GM12874 (cell line): ENCODE measurements around the gene CSK.
A peak's percentile ranks its signal among the peaks of the same experiment; 100 is the strongest.

ENCODE experiments used
- TF ChIP-seq, protein P1 (sequence below): IDR thresholded peaks from 2 replicates; pipeline ENCODE4 v1.5.1; 2011; ENCODE audit warnings: low read depth, mild to moderate bottlenecking, control low read depth, low read length, moderate library complexity; ENCODE audit not compliant: insufficient read depth

Gene CSK

DNA sequence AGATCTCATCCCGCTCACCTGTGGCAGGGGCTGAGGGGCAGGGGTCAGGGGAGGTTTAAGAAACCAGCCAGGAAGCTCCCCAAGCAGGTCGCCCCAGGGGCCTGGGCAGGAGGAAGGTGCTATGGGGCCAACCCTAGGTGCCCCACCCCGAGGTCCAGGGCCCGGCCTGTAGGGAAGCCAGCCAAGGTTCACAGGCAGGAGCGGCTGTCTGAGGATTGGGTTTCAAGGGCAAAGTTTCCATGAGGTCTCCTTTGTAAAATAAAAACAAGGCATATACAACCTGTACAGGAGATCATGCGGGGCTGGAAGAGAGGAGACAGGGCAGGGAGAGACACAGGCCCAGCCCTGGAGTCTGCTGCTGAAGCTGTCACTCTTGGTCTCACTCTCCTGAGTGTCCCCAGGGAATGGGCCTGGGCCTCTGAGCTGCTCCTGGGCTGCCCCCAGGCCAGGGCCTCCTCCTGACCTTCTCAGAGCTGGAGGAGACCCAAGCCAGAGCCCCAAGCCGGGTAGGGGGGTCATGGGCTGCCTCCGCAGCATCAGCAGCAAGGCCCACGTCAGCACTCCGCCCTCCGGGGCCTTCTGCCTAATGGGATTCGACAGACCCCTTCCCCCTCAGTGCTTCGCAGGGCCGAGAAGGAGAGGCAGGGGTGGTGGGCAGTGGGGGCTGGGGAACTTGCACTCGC, 50.1 kb downstream of the CSK start:
- TF ChIP-seq, protein P1, sequence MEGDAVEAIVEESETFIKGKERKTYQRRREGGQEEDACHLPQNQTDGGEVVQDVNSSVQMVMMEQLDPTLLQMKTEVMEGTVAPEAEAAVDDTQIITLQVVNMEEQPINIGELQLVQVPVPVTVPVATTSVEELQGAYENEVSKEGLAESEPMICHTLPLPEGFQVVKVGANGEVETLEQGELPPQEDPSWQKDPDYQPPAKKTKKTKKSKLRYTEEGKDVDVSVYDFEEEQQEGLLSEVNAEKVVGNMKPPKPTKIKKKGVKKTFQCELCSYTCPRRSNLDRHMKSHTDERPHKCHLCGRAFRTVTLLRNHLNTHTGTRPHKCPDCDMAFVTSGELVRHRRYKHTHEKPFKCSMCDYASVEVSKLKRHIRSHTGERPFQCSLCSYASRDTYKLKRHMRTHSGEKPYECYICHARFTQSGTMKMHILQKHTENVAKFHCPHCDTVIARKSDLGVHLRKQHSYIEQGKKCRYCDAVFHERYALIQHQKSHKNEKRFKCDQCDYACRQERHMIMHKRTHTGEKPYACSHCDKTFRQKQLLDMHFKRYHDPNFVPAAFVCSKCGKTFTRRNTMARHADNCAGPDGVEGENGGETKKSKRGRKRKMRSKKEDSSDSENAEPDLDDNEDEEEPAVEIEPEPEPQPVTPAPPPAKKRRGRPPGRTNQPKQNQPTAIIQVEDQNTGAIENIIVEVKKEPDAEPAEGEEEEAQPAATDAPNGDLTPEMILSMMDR, result no peak

DNA sequence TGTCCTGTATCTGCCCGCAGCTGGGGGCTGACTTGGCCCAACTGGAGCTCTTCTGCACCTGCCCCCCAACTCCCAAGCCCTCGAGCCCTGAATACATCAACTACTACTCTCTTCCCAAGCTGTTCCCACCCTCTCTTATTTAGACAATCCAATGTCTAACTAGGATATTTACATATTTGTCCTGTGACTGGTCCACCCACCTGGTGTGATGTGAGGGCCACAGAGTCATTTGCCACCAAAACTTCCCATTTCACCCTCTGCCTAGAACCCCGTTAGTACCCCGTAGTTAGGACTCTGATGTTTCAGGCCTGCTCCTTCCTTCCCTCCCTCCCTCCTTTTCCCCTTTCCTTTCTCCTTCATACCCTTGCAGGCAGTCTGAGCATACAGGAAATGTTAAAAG, 50.9 kb downstream of the CSK start:
- TF ChIP-seq, protein P1, result no peak

DNA sequence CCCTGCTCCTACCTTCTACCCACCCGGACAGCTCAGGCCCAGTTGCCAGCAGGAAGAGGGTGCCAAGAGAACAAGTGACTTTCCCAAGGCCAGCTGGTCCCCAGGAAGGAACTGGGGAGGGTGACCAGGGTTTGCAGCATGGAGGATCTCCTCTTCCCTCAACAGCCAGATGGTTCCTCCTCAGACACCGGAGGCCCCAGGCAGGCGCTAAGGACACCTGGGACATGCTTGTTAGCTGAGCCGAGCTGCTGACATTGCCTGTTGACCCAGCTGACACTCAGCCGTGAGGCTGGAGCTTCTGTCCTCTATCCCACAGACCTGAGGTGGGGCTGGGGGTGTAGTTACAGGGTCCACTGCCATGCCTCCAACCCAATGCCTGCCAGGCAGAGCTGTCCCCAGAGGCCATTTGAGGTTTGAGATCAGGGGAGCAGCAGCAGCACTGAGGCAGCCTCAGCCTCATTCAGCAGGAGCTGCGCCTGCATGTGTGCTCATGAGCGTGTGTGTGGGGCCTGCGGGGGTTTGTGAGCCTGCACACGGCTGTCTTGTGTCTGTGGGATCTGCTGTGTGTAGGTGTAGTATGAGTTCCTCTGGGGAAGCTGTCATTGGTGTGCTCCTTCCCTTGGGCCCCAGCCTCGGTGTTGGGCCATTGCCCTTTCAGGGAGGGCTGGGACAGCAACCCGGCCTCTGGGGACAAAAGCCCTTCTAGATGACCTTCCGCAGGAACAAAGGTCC, 51.7 kb downstream of the CSK start:
- TF ChIP-seq, protein P1, result no peak

DNA sequence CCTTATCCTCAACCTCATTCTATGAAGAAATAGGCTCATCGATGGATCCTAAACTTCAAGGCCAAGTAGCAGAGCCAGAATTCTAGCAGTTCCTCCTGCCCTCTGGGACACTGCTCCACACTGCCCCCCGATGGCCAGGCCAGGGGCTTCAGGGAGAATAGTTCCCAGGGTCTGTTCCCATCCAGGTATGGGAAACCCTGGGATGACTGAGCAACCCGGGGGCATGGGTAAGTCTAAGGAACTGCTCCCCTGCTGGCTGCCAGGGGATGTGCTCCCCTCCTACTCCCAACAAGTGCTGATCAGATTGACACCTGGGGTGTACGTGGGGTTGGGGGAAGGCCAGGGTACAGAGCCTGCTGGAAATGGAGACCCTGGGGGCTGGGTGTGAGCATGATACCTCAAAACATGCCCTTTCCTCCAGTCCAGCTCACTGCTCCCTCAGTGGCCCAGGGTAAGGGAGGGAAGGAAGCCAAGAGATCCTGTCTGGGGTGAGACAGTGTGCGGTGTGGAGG, 53.5 kb downstream of the CSK start:
- TF ChIP-seq, protein P1, result peak; percentile 85

DNA sequence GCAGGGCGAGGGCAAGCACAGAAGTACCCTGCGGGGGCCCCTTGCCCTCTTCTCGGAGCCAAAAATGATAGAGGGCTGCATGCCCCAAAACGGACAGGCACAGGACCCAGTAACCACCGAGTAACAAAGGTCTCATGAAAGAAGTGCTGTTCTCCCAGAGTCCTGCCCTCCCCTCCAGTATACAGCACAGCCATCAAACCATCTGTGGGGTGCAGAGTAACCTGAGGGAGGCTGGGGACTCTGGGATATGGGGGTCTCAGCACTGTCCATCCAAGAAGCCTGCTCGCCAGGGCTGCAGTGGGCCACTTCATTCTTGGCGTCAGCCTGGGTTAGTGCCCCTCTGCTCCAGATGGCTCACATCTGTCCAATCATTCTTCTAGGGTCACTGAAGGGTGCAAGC, 55.0 kb downstream of the CSK start:
- TF ChIP-seq, protein P1, result no peak

DNA sequence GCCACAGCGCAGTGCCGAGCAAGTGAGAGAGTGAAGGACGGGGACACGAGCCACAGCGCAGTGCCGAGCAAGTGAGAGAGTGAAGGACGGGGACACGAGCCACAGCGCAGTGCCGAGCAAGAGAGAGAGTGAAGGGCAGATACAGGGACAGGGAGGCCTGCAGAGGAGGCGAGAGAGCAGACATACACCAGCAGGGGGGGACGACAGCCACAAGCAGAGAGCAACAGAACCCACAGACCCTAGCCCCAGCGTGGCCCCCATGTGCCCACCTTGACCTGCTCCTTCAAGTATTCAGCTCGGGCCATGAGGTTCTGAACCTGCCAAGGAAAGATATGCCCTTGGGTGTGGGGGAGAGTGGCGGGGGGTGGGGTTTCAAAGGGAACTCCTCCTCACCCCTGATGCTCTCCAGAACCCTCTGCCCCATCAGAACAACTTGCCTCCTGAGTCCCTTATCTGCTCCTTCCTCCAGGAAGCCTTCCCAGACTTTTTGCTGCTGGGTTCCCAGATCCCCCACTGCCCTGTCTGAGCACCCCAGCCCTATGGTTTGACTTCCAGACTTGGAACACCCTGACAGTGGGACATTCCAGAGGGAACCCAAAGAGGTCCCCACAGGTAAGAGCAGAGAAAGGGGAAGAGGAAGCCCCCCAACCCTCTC, 55.7 kb downstream of the CSK start:
- TF ChIP-seq, protein P1, result no peak

DNA sequence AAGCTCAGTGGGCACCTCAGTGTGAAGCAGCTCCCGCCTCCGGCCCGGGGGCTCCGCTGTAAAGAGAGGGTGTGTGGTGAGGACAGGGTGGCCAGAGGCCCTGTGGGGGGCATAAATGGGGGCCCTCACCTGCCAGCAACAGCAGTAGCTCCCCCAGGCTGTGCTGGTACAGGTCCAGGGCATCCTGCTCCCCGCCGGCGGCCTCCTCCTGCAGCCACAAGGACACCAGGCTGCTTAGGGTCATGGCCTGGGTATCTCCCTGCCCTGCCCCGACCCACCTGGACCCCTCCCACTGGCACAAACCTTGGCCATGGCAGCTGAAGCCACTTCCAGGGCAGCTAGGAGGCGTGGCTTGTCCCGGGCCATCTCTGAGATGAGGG, 56.2 kb downstream of the CSK start:
- TF ChIP-seq, protein P1, result no peak
